H1 (cell line): ENCODE measurements around the gene GPR137.

ENCODE experiments used
- ATF3 ChIP-seq: IDR thresholded peaks from 2 replicates; pipeline ENCODE4 v1.6.1; 2011; ENCODE audit warnings: low read depth, mild to moderate bottlenecking, low read length; ENCODE audit not compliant: insufficient read depth
- BACH1 ChIP-seq: IDR thresholded peaks from 2 replicates; pipeline ENCODE4 v1.6.1; 2012; ENCODE audit warnings: low read length, improper control_type of control experiment
- CBX5 ChIP-seq: fragments of 300-800, 300-1000 bp; sonication (generic); IDR thresholded peaks from 2 replicates; pipeline ENCODE4 v1.7.1; 2016; ENCODE audit warnings: antibody characterized with exemption, low read length, low read depth
- CTCF ChIP-seq, 3 experiments: IDR thresholded peaks; 1 replicate in 2 of 3; 2 replicates in 1 of 3; pipeline versions ENCODE4 v1.5.1 to v1.6.1; 2011; ENCODE audit warnings: low read length in 3 of 3, mild to moderate bottlenecking in 3 of 3, inconsistent platforms in 2 of 3, low read depth in 1 of 3, moderate library complexity in 1 of 3; ENCODE audit not compliant: insufficient read depth in 1 of 3; ENCODE audit errors: control extremely low read depth in 1 of 3
- EZH2 ChIP-seq: fragments of 200-600 bp; sonication (generic); IDR thresholded peaks from 2 replicates; pipeline ENCODE4 v1.7.1; 2012; ENCODE audit warnings: low read depth, mild to moderate bottlenecking, moderate library complexity, low read length, inconsistent platforms; ENCODE audit not compliant: severe bottlenecking
- GABPA ChIP-seq: IDR thresholded peaks from 2 replicates; pipeline ENCODE4 v1.6.1; 2011; ENCODE audit warnings: mild to moderate bottlenecking, low read length, moderate library complexity, borderline replicate concordance; ENCODE audit not compliant: insufficient read depth
- KDM1A ChIP-seq: fragments of 200-600, 300-600 bp; sonication (generic); IDR thresholded peaks from 2 replicates; pipeline ENCODE4 v1.7.1; 2016; ENCODE audit warnings: mild to moderate bottlenecking, low read length, borderline replicate concordance
- MAX ChIP-seq: IDR thresholded peaks from 2 replicates; pipeline ENCODE4 v1.6.1; 2012; ENCODE audit warnings: inconsistent platforms
- POLR2AphosphoS5 ChIP-seq: IDR thresholded peaks from 2 replicates; pipeline ENCODE4 v1.6.1; 2011; ENCODE audit warnings: low read depth, low read length
- POU5F1 ChIP-seq: IDR thresholded peaks from 2 replicates; pipeline ENCODE4 v1.6.1; 2011; ENCODE audit warnings: low read depth, mild to moderate bottlenecking, low read length, moderate library complexity
- RNF2 ChIP-seq: fragments of 200-900, 300-1000 bp; sonication (generic); IDR thresholded peaks from 2 replicates; pipeline ENCODE4 v1.7.1; 2016; ENCODE audit warnings: borderline replicate concordance, low read depth, mild to moderate bottlenecking, antibody characterized with exemption, low read length; ENCODE audit not compliant: poor library complexity, severe bottlenecking; ENCODE audit errors: missing control alignments
- YY1 ChIP-seq: IDR thresholded peaks from 2 replicates; pipeline ENCODE4 v1.6.1; 2011; ENCODE audit warnings: low read depth, mild to moderate bottlenecking, low read length
- ZNF274 ChIP-seq: IDR thresholded peaks from 2 replicates; pipeline ENCODE4 v1.7.0; 2012; ENCODE audit warnings: low read length, borderline replicate concordance; ENCODE audit errors: extremely low read depth

GRCh38 chr11:64299847-64300648 is 14.4 kb downstream of the GPR137 start, which contains the start of gene CATSPERZ:
- no peak for TF ChIP-seq YY1
- no peak for TF ChIP-seq KDM1A
- no peak for TF ChIP-seq GABPA
- no peak for TF ChIP-seq ATF3
- peak; percentile 91 for TF ChIP-seq EZH2
- no peak for TF ChIP-seq CBX5
- no peak for TF ChIP-seq CTCF (IDR thresholded peaks at IDR 0.05; ENCODE audit: control extremely low read depth in 1 of 3, insufficient read depth in 1 of 3, low read depth in 1 of 3, low read length in 3 of 3)
- no peak for TF ChIP-seq BACH1
- TF ChIP-seq ZNF274, result no peak
- TF ChIP-seq POU5F1, result no peak
- no peak for TF ChIP-seq POLR2AphosphoS5
- no peak for TF ChIP-seq MAX
- no peak for TF ChIP-seq RNF2
